A549 (cell line): ENCODE data around the gene TNFSF15. TPM values are rescaled to one million over a fixed set of nuclear protein-coding genes. Genes with fewer than 3 reads are reported as not detected.

Experiments
- ATAC-seq, 2 experiments: fragments of 200-7000 bp in 1 of 2; fragments of >200 bp in 1 of 2; cut with Nextera tagmentation in 1 of 2; cut with Tn5 transposase in 1 of 2; 3 replicates each; pipeline versions ENCODE4 v1.8.0 to v1.9.1; 2018 to 2020; ENCODE audit warnings: mild to moderate bottlenecking in 1 of 2, moderate library complexity in 1 of 2
- CTCF ChIA-PET: fragments of 300-600 bp; sonication (Branson Sonifier 250); formaldehyde crosslinking; extraction: SDS; loops from one replicate; lab custom pipeline; 2021; ENCODE audit warnings: antibody characterized with exemption, inconsistent platforms; lab: Yijun Ruan, JAX
- POLR2A ChIA-PET: fragments of 350-600 bp; formaldehyde crosslinking; extraction: SDS; loops from one replicate; lab custom pipeline; 2021; ENCODE audit warnings: antibody characterized with exemption, inconsistent platforms; lab: Yijun Ruan, JAX
- DNase-seq, 2 experiments: peaks; one replicate each; pipeline versions ENCODE4 v3.0.0 to v3.0.0-alpha.2; 2011 to 2016; ENCODE audit warnings: low read depth in 1 of 2, low spot score in 1 of 2
- FAIRE-seq: peaks from 2 replicates; lab custom pipeline; 2011; peaks lifted over from hg19 to GRCh38; lab: Jason Lieb, UNC
- H3K27ac ChIP-seq, 2 experiments: fragments of >200 bp; sonication (Bioruptor Twin); formaldehyde crosslinking; 3 replicates each; pipeline ENCODE4 v1.5.1; 2016 to 2017
- H3K4me1 ChIP-seq: fragments of >200 bp; sonication (Bioruptor Twin); formaldehyde crosslinking; 3 replicates; pipeline ENCODE4 v1.6.1; 2016
- H3K4me2 ChIP-seq: fragments of >200 bp; sonication (Bioruptor Twin); formaldehyde crosslinking; 3 replicates; pipeline ENCODE4 v1.6.1; 2016
- H3K4me3 ChIP-seq: fragments of >200 bp; sonication (Bioruptor Twin); formaldehyde crosslinking; 3 replicates; pipeline ENCODE4 v1.5.1; 2016
- H3K9me3 ChIP-seq: fragments of >200 bp; sonication (Bioruptor Twin); formaldehyde crosslinking; 3 replicates; pipeline ENCODE4 v1.6.1; 2016
- ATOH8 ChIP-seq: fragments of 250-450 bp; sonication (Bioruptor Pico); IDR thresholded peaks from 2 replicates; pipeline ENCODE4 v1.5.0; 2020; ENCODE audit warnings: low read depth, mild to moderate bottlenecking, moderate library complexity
- BHLHE40 ChIP-seq: IDR thresholded peaks from 2 replicates; pipeline ENCODE4 v1.6.1; 2012; ENCODE audit warnings: low read depth, low read length, inconsistent platforms
- CBX2 ChIP-seq: fragments of 200-600 bp; sonication (generic); IDR thresholded peaks from 2 replicates; pipeline ENCODE4 v1.6.1; 2016; ENCODE audit warnings: low read depth, mild to moderate bottlenecking, borderline replicate concordance
- CBX8 ChIP-seq: fragments of 200-600 bp; sonication (generic); IDR thresholded peaks from 2 replicates; pipeline ENCODE4 v1.6.1; 2016
- CEBPB ChIP-seq, 2 experiments: fragments of >200 bp in 1 of 2; sonication (Bioruptor Twin) in 1 of 2; formaldehyde crosslinking in 1 of 2; IDR thresholded peaks; 2 replicates each; pipeline ENCODE4 v1.6.1; 2012 to 2016
- CTCF ChIP-seq: fragments of >200 bp; sonication (Bioruptor Twin); formaldehyde crosslinking; IDR thresholded peaks from 3 replicates; pipeline ENCODE4 v1.5.1; 2016
- EHMT2 ChIP-seq: fragments of 200-600 bp; sonication (generic); IDR thresholded peaks from 2 replicates; pipeline ENCODE4 v1.6.1; 2016; ENCODE audit warnings: antibody characterized with exemption, low read depth, mild to moderate bottlenecking, moderate library complexity
- ELK1 ChIP-seq: fragments of 150-350 bp; IDR thresholded peaks from 2 replicates; pipeline ENCODE4 v1.6.1; 2014; ENCODE audit warnings: low read depth, mild to moderate bottlenecking, low read length
- EP300 ChIP-seq, 2 experiments: fragments of >200 bp; sonication (Bioruptor Twin); formaldehyde crosslinking; IDR thresholded peaks; 2 replicates in 1 of 2; 3 replicates in 1 of 2; pipeline ENCODE4 v1.6.1; 2016 to 2017
- ESRRA ChIP-seq: fragments of 150-350 bp; IDR thresholded peaks from 2 replicates; pipeline ENCODE4 v1.6.1; 2014; ENCODE audit warnings: mild to moderate bottlenecking, low read length, borderline replicate concordance
- HDAC2 ChIP-seq: fragments of 200-600 bp; sonication (generic); IDR thresholded peaks from 2 replicates; pipeline ENCODE4 v1.6.1; 2016
- HES2 ChIP-seq: fragments of >200 bp; sonication (Bioruptor Twin); formaldehyde crosslinking; IDR thresholded peaks from 2 replicates; pipeline ENCODE4 v1.6.1; 2016
- HOXA7 ChIP-seq: fragments of 250-450 bp; sonication (Bioruptor Pico); IDR thresholded peaks from 2 replicates; pipeline ENCODE4 v1.5.0; 2020; ENCODE audit warnings: mild to moderate bottlenecking, moderate library complexity
- HOXB13 ChIP-seq: fragments of 250-450 bp; sonication (Bioruptor Pico); IDR thresholded peaks from 2 replicates; pipeline ENCODE4 v1.5.0; 2020; ENCODE audit warnings: low read depth, mild to moderate bottlenecking, moderate library complexity
- HOXB5 ChIP-seq: fragments of 250-450 bp; sonication (Bioruptor Pico); IDR thresholded peaks from 2 replicates; pipeline ENCODE4 v1.5.0; 2020; ENCODE audit warnings: mild to moderate bottlenecking, moderate library complexity
- JUN ChIP-seq, 2 experiments: fragments of >200 bp; sonication (Bioruptor Twin); formaldehyde crosslinking; IDR thresholded peaks; 2 replicates in 1 of 2; 3 replicates in 1 of 2; pipeline ENCODE4 v1.6.1; 2016 to 2017
- MAFK ChIP-seq: fragments of 450-650 bp; IDR thresholded peaks from 2 replicates; pipeline ENCODE4 v1.6.1; 2014; ENCODE audit not compliant: partially characterized antibody
- PHF8 ChIP-seq: fragments of 200-600 bp; sonication (generic); IDR thresholded peaks from 2 replicates; pipeline ENCODE4 v1.6.1; 2016; ENCODE audit warnings: low read depth, mild to moderate bottlenecking, antibody characterized with exemption, moderate library complexity, borderline replicate concordance
- POLR2A ChIP-seq: IDR thresholded peaks from 2 replicates; pipeline ENCODE4 v1.6.1; 2012; ENCODE audit warnings: mild to moderate bottlenecking, low read length
- RARB ChIP-seq: fragments of 250-450 bp; sonication (Bioruptor Pico); IDR thresholded peaks from 2 replicates; pipeline ENCODE4 v1.8.0; 2021; ENCODE audit warnings: mild to moderate bottlenecking, moderate library complexity
- RCOR1 ChIP-seq: fragments of 150-350 bp; IDR thresholded peaks from 2 replicates; pipeline ENCODE4 v1.6.1; 2014; ENCODE audit warnings: antibody characterized with exemption, low read length, low read depth
- RNF2 ChIP-seq: fragments of 200-600 bp; sonication (generic); IDR thresholded peaks from 2 replicates; pipeline ENCODE4 v1.6.1; 2016; ENCODE audit warnings: low read depth, mild to moderate bottlenecking, antibody characterized with exemption, moderate library complexity, borderline replicate concordance
- SMC3 ChIP-seq: fragments of >200 bp; sonication (Bioruptor Twin); formaldehyde crosslinking; IDR thresholded peaks from 3 replicates; pipeline ENCODE4 v1.6.1; 2018; ENCODE audit warnings: inconsistent platforms
- SREBF2 ChIP-seq: fragments of 450-650 bp; IDR thresholded peaks from 2 replicates; pipeline ENCODE4 v1.6.1; 2014; ENCODE audit warnings: mild to moderate bottlenecking, moderate library complexity
- USF2 ChIP-seq: fragments of 450-650 bp; IDR thresholded peaks from 2 replicates; pipeline ENCODE4 v1.6.1; 2014; ENCODE audit warnings: antibody characterized with exemption
- ZC3H11A ChIP-seq: fragments of 450-650 bp; IDR thresholded peaks from 2 replicates; pipeline ENCODE4 v1.6.1; 2014; ENCODE audit warnings: antibody characterized with exemption, mild to moderate bottlenecking
- ZNF302 ChIP-seq: fragments of 250-450 bp; sonication (Bioruptor Pico); IDR thresholded peaks from 2 replicates; pipeline ENCODE4 v1.9.0; 2021; ENCODE audit warnings: inconsistent platforms, mild to moderate bottlenecking, moderate library complexity
- WGBS: methylation state at CpG from one replicate; pipeline ENCODE4 v1.1.6; 2017; ENCODE audit errors: missing lambda C conversion rate; 5-methylcytosine and 5-hydroxymethylcytosine counted together
- polyA plus RNA-seq, 4 experiments: library from polyadenylated mRNA; depleted of rRNA in 3 of 4; stranded (reverse); fragments of >200 nt; fragmentation: RNase III in 1 of 4; extraction: RNeasy Plus Mini Kit Qiagen cat#74134 plus additional on column Dnase treatment in 1 of 4; gene quantifications; 2 replicates in 3 of 4; 3 replicates in 1 of 4; pipeline ENCODE4 v1.2.3, GENCODE V29; 2011 to 2017

TNFSF15 gene
- polyA plus RNA-seq, 2 of the 4 experiments (the other 2 are of a cell fraction), result 2.8 to 5.6 TPM

GRCh38 chr9:114798780-114799427 is 6.9 kb downstream of the TNFSF15 start:
- peak; percentile 43 for FAIRE-seq
- Histone ChIP-seq H3K4me1 (peaks cover 53% of the 10 kb centered on the region), H3K4me3 (no peak overlapping the region), H3K27ac (peak overlapping the region; percentile 51 to 80; a peak in 5 of 6 replicates), H3K9me3 (no peaks in the 10 kb centered on the region), H3K4me2 (peak overlapping the region; percentile 64)
- TF ChIP-seq SREBF2 (no peak), RARB (CRISPR knock-in tag) (no peak), EP300 (IDR thresholded peaks at IDR 0.05) (no peak), CBX2 (no peak), MAFK (no peak), HOXB13 (CRISPR knock-in tag) (no peak), EHMT2 (no peak), CBX8 (no peak), USF2 (no peak), JUN (IDR thresholded peaks at IDR 0.05) (no peak), BHLHE40 (no peak), ATOH8 (CRISPR knock-in tag) (no peak), ZNF302 (CRISPR knock-in tag) (no peak), PHF8 (no peak), ESRRA (no peak), RCOR1 (no peak)
- peak in 1 of 2 experiments; percentile 9; a peak in 1 of 6 replicates for ATAC-seq
- ChIA-PET POLR2A (interaction anchor here (0.8 kb wide), 1 partner anchor 20 kb away, joined by 4 read pairs; no protein-coding TSS in a partner anchor), CTCF (interaction anchor here (1.5 to 1.7 kb wide), 2 partner anchors 12 to 61 kb away, joined by 3 to 8 read pairs; no protein-coding TSS in a partner anchor)
- 47% methylated on average over 2 of the region's 2 CpGs for WGBS
- peak in 1 of 2 experiments; percentile 11 for DNase-seq

- no peak for FAIRE-seq
- ChIA-PET CTCF (interaction anchor here (0.6 to 1.7 kb wide), 3 partner anchors 11 to 194 kb away, joined by 3 to 8 read pairs (median 3); no protein-coding TSS in a partner anchor), POLR2A (no interaction called here)
These were observed 7.7 kb downstream of the TNFSF15 start for GRCh38 chr9:114798101-114798500.

GRCh38 chr9:114792396-114792795 is 13.4 kb downstream of the TNFSF15 start:
- 81% methylated on average over 4 of the region's 4 CpGs for WGBS
- FAIRE-seq, result no peak
- no peak overlapping the region for H3K4me2 ChIP-seq
- H3K9me3 ChIP-seq, result no peaks in the 10 kb centered on the region
- no peak overlapping the region for H3K27ac ChIP-seq
- POLR2A ChIA-PET, result no interaction called here
- TF ChIP-seq POLR2A, result no peak
- no peak for TF ChIP-seq HOXA7 (CRISPR knock-in tag)
- no peak for TF ChIP-seq CTCF
- no peak for TF ChIP-seq HOXB5 (CRISPR knock-in tag)
- no peak for TF ChIP-seq ELK1
- TF ChIP-seq SMC3, result no peak
- TF ChIP-seq HES2, result no peak
- no peak for TF ChIP-seq ZC3H11A
- no peak for TF ChIP-seq CEBPB (IDR thresholded peaks at IDR 0.05)
- no peak for TF ChIP-seq HDAC2
- no peak for TF ChIP-seq RNF2
- TF ChIP-seq, all 56 proteins: peak for 0
- H3K4me1 ChIP-seq, result peaks cover 5% of the 10 kb centered on the region; the same call in 2 of the 3 replicates
- DNase-seq (no peak), ATAC-seq (no peak)
- CTCF ChIA-PET, result interaction anchor here (1.3 to 1.7 kb wide), 2 partner anchors 50 to 111 kb away, joined by 4 read pairs; no protein-coding TSS in a partner anchor
- H3K4me3 ChIP-seq, result no peak overlapping the region

More at GRCh38 chr9:114798101-114798500, 7.7 kb downstream of the TNFSF15 start:
- no peak for TF ChIP-seq POLR2A
- TF ChIP-seq ZNF302 (CRISPR knock-in tag), result no peak
- no peak overlapping the region; the same call in 2 of the 3 replicates for H3K4me2 ChIP-seq
- no peak overlapping the region for H3K4me3 ChIP-seq
- DNase-seq, result no peak
- ATAC-seq, result no peak
- peak overlapping the region; percentile 51 to 80; a peak in 3 of 6 replicates for H3K27ac ChIP-seq
- H3K9me3 ChIP-seq, result no peaks in the 10 kb centered on the region
- H3K4me1 ChIP-seq, result peaks cover 45% of the 10 kb centered on the region
- 96% methylated on average over 1 of the region's 1 CpG for WGBS
